SK-N-SH (cell line): ENCODE data around the gene ACOT4. TPM values are rescaled to one million over a fixed set of nuclear protein-coding genes. Genes with fewer than 3 reads are reported as not detected.
"Not testable (repeated sequence)": the region's sequence is repeated elsewhere in the genome, so short reads cannot be mapped to it uniquely, and the experiment has no call there.

Experiments
- CTCF ChIA-PET: fragments of 300-600, 350-600 bp; formaldehyde crosslinking; extraction: SDS; loops from one replicate; lab custom pipeline; 2021; lab: Yijun Ruan, JAX
- POLR2A ChIA-PET: fragments of 350-600 bp; sonication (Branson Sonifier 250); formaldehyde crosslinking; extraction: SDS; loops from one replicate; lab custom pipeline; 2020; ENCODE audit warnings: antibody characterized with exemption, inconsistent platforms; lab: Yijun Ruan, JAX
- DNase-seq: peaks from one replicate; pipeline ENCODE4 v3.0.0; 2012
- H2AFZ ChIP-seq: fragments of 200-600 bp; sonication (generic); 2 replicates; pipeline ENCODE4 v1.8.1; 2016; ENCODE audit warnings: antibody characterized with exemption, mild to moderate bottlenecking, low read depth
- H3F3A ChIP-seq: fragments of 200-600 bp; sonication (generic); replicated peaks from 2 replicates; pipeline ENCODE3; 2016; ENCODE audit warnings: antibody characterized with exemption, mild to moderate bottlenecking; ENCODE audit not compliant: insufficient read depth
- H3K27ac ChIP-seq, 2 experiments: fragments of 200-500 bp in 1 of 2; fragments of 200-600 bp in 1 of 2; sonication (Bioruptor generic) in 1 of 2; sonication (generic), shearing (Covaris generic) in 1 of 2; 2 replicates each; pipeline versions ENCODE4 v1.5.1 to v1.6.1; 2014 to 2016; ENCODE audit warnings: low read depth in 2 of 2, inconsistent platforms in 1 of 2, low read length in 1 of 2, mild to moderate bottlenecking in 1 of 2, mixed read lengths in 1 of 2
- H3K27me3 ChIP-seq: fragments of 200-600 bp; sonication (generic), shearing (Covaris generic); 2 replicates; pipeline ENCODE4 v1.6.1; 2016; ENCODE audit warnings: mixed run types; ENCODE audit not compliant: insufficient read depth
- H3K36me3 ChIP-seq, 2 experiments: fragments of 200-500 bp in 1 of 2; fragments of 200-600 bp in 1 of 2; sonication (Bioruptor generic) in 1 of 2; sonication (generic) in 1 of 2; replicated peaks in 1 of 2; 2 replicates each; pipeline versions ENCODE3 to v1.5.1; 2014 to 2016; ENCODE audit warnings: low read length in 1 of 2, mild to moderate bottlenecking in 1 of 2; ENCODE audit not compliant: insufficient read depth in 2 of 2, control insufficient read depth in 1 of 2
- H3K4me1 ChIP-seq, 2 experiments: fragments of 200-500 bp in 1 of 2; fragments of 200-600 bp in 1 of 2; sonication (Bioruptor generic) in 1 of 2; sonication (generic), shearing (Covaris generic) in 1 of 2; 2 replicates each; pipeline versions ENCODE4 v1.5.1 to v1.6.1; 2014 to 2016; ENCODE audit warnings: low read depth in 1 of 2, low read length in 1 of 2, mixed run types in 1 of 2; ENCODE audit not compliant: insufficient read depth in 2 of 2, control insufficient read depth in 1 of 2
- H3K4me2 ChIP-seq: fragments of 200-600 bp; sonication (generic), shearing (Covaris generic); 2 replicates; pipeline ENCODE4 v1.6.1; 2017; ENCODE audit warnings: mixed run types
- H3K4me3 ChIP-seq, 2 experiments: fragments of 200-500 bp in 1 of 2; fragments of 200-600 bp in 1 of 2; sonication (Bioruptor generic) in 1 of 2; sonication (generic), shearing (Covaris generic) in 1 of 2; 2 replicates each; pipeline versions ENCODE4 v1.5.1 to v1.8.1; 2014 to 2016; ENCODE audit warnings: low read depth in 2 of 2, inconsistent platforms in 1 of 2, low read length in 1 of 2, mild to moderate bottlenecking in 1 of 2, mixed read lengths in 1 of 2, moderate library complexity in 1 of 2
- H3K79me2 ChIP-seq: fragments of 200-600 bp; sonication (generic); 2 replicates; pipeline ENCODE4 v1.8.1; 2017; ENCODE audit warnings: mild to moderate bottlenecking; ENCODE audit not compliant: insufficient read depth
- H3K9ac ChIP-seq: fragments of 200-600 bp; sonication (generic); 2 replicates; pipeline ENCODE4 v1.6.1; 2017; ENCODE audit warnings: mixed run types
- H3K9me2 ChIP-seq: fragments of 200-600 bp; sonication (generic); 2 replicates; pipeline ENCODE4 v1.6.1; 2017; ENCODE audit warnings: mixed run types
- H3K9me3 ChIP-seq: fragments of 200-600 bp; sonication (generic); 2 replicates; pipeline ENCODE4 v1.6.1; 2017; ENCODE audit warnings: mixed run types, mild to moderate bottlenecking, moderate library complexity
- H4K20me1 ChIP-seq: fragments of 200-600 bp; sonication (generic); 2 replicates; pipeline ENCODE4 v1.6.1; 2017; ENCODE audit warnings: mild to moderate bottlenecking, mixed run types; ENCODE audit not compliant: insufficient read depth
- CHD2 ChIP-seq: fragments of 150-350 bp; IDR thresholded peaks from 2 replicates; pipeline ENCODE4 v1.6.1; 2018; ENCODE audit warnings: low read length; ENCODE audit not compliant: partially characterized antibody
- CTCF ChIP-seq: fragments of 200-600 bp; sonication (generic); IDR thresholded peaks from 2 replicates; pipeline ENCODE4 v1.6.1; 2017; ENCODE audit warnings: antibody characterized with exemption, mild to moderate bottlenecking, moderate library complexity
- MAX ChIP-seq: IDR thresholded peaks from 2 replicates; pipeline ENCODE4 v1.4.0; 2012; ENCODE audit warnings: low read depth
- POLR2AphosphoS5 ChIP-seq: IDR thresholded peaks from 2 replicates; pipeline ENCODE4 v1.6.1; 2012; ENCODE audit warnings: low read depth, low read length
- RAD21 ChIP-seq: IDR thresholded peaks from 2 replicates; pipeline ENCODE4 v1.6.1; 2012; ENCODE audit warnings: mild to moderate bottlenecking, low read length
- SIN3A ChIP-seq: IDR thresholded peaks from 2 replicates; pipeline ENCODE4 v1.6.1; 2012; ENCODE audit warnings: low read depth, mild to moderate bottlenecking, low read length, moderate library complexity, borderline replicate concordance
- TAF1 ChIP-seq: IDR thresholded peaks from 2 replicates; pipeline ENCODE4 v1.6.1; 2012; ENCODE audit warnings: low read depth, mild to moderate bottlenecking, low read length, moderate library complexity, borderline replicate concordance
- YY1 ChIP-seq: IDR thresholded peaks from 2 replicates; pipeline ENCODE4 v1.4.0; 2012; ENCODE audit warnings: low read depth, mild to moderate bottlenecking
- WGBS: methylation state at CpG from one replicate; pipeline ENCODE4 v1.1.6; 2017; ENCODE audit warnings: low lambda C conversion rate; 5-methylcytosine and 5-hydroxymethylcytosine counted together
- polyA plus RNA-seq, 3 experiments: library from polyadenylated mRNA; depleted of rRNA; stranded (reverse); fragments of >200 nt; gene quantifications; 2 replicates each; pipeline ENCODE4 v1.2.3, GENCODE V29; 2012

Gene ACOT4
- polyA plus RNA-seq, 1 of the 3 experiments (the other 2 are of a cell fraction), result 0.12 TPM

DNA sequence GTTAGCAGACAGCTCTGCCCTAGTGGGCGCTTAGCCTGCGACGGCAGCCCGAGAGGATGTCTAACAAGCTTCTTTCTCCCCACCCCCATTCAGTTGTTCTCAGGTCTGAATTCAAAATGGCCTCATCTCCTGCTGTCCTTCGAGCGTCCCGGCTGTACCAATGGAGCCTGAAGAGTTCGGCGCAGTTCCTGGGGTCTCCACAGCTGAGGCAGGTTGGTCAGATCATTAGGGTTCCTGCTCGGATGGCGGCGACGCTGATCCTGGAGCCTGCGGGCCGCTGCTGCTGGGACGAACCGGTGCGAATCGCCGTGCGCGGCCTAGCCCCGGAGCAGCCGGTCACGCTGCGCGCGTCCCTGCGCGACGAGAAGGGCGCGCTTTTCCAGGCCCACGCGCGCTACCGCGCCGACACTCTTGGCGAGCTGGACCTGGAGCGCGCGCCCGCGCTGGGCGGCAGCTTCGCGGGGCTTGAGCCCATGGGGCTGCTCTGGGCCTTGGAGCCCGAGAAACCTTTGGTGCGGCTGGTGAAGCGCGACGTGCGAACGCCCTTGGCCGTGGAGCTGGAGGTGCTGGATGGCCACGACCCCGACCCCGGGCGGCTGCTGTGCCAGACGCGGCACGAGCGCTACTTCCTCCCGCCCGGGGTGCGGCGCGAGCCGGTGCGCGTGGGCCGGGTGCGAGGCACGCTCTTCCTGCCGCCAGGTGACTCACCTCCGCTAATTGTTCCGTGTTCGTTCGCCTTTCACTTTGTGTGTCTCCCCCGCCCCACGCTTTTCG lies 22.3 kb upstream of the ACOT4 start, which contains the start of gene ACOT2:
Gene ACOT2 (plus strand): TSS at position 29 of the 774 bp plus-strand sequence. CDS start 28 bp downstream, at position 57.
- peak; percentile 90 for DNase-seq
- H3K4me1 ChIP-seq, result peaks cover 5 to 12% of the 10 kb centered on the region in 2 experiments; a peak in 3 of 4 replicates
- ChIA-PET CTCF (interaction anchor here (0.6 to 1.7 kb wide), 4 partner anchors 64 to 1181 kb away, joined by 3 to 7 read pairs (median 5); no protein-coding TSS in a partner anchor), POLR2A (interaction anchor here (0.6 to 2.2 kb wide), 10 partner anchors 10 to 104 kb away, joined by 3 to 8 read pairs (median 4); partner anchors contain the start of genes ACOT6 and RIOX1)
- not testable (repeated sequence) for H3K9me3 ChIP-seq, H3F3A ChIP-seq, H4K20me1 ChIP-seq, H3K9me2 ChIP-seq, H3K36me3 ChIP-seq, H3K27me3 ChIP-seq
- H3K9ac ChIP-seq, result peak within 1 kb of the TSS; percentile 91
- peak within 1 kb of the TSS; percentile 56 to 70 for H3K4me3 ChIP-seq
- 5% methylated on average over 16 of the region's 83 CpGs for WGBS
- TF ChIP-seq CHD2 (peak; percentile 52), YY1 (peak; percentile 84), CTCF (0 out of 2 replicates have a peak, but pooled peaks have one; percentile 18), POLR2AphosphoS5 (peak; percentile 87), MAX (peak; percentile 58), TAF1 (peak; percentile 88), SIN3A (0 out of 2 replicates have a peak, but pooled peaks have one; percentile 28)
- peak within 1 kb of the TSS; percentile 70 to 88 for H3K27ac ChIP-seq
- H3K4me2 ChIP-seq, result peak within 1 kb of the TSS; percentile 74
- peak within 1 kb of the TSS; percentile 98 for H2AFZ ChIP-seq
- peaks cover 14% of the 10 kb centered on the region for H3K79me2 ChIP-seq

DNA sequence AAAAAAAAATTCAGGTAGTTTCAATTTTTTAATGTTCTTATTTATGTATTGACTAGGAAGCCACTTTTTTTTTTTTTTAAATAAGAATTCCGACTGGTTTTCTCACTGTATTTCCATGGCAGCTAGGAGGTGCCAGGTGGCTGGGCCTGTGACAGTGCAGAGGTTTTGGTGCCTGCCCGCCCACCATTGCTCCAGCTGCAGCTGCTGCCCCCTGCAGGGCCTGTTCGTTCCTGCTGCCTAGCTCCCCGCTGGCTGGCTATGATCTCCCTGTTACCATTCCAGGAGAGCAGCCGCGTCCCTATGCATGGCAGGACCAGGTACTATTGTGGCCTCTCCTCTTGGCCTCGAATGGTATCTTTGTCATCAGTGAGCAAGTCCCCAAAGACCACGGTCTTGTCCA lies 20.8 kb upstream of the ACOT4 start:
- not testable (repeated sequence) for H3F3A ChIP-seq, H3K4me2 ChIP-seq, H4K20me1 ChIP-seq, H3K4me3 ChIP-seq, H3K9ac ChIP-seq, H3K9me2 ChIP-seq, H3K9me3 ChIP-seq, H3K36me3 ChIP-seq, H3K27ac ChIP-seq, H3K27me3 ChIP-seq, H2AFZ ChIP-seq
- 73% methylated on average over 6 of the region's 8 CpGs for WGBS
- CTCF ChIA-PET, result interaction anchor here (0.6 to 1.7 kb wide), 3 partner anchors 19 to 62 kb away, joined by 3 to 7 read pairs (median 3); no protein-coding TSS in a partner anchor
- POLR2A ChIA-PET, result interaction anchor here (1.1 to 2.2 kb wide), 2 partner anchors 42 to 80 kb away, joined by 8 read pairs; partner anchors contain the start of genes ACOT6 and RIOX1
- Histone ChIP-seq H3K4me1 (peaks cover 5 to 12% of the 10 kb centered on the region in 2 experiments; a peak in 3 of 4 replicates), H3K79me2 (peaks cover 14% of the 10 kb centered on the region)
- peak; percentile 69 for DNase-seq
- peak; percentile 59 for TF ChIP-seq CTCF
- peak; percentile 31; the same call in 1 of the 2 replicates for TF ChIP-seq RAD21

DNA sequence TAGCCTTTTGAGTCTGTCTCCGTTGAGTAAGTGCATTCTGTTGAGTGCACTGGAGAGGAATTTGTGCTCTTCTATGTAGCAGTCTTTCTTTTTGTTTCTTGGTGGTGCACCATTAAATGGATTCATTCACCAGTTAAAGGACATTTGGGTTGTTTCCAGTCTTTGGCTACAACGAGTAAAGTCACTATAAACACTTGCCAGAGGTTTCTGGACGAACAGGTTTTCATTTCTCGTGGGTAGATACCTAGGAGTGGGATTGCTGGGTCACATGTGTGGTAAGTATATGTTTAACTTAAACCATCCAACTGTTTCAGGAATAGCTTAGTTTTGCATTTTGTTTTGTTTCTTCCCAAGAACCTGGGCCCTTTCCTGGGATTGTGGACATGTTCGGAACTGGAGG lies 18.6 kb upstream of the ACOT4 start:
- H3K4me3 ChIP-seq, H3K36me3 ChIP-seq, H3K4me1 ChIP-seq, H3K9ac ChIP-seq, H4K20me1 ChIP-seq, H3K9me2 ChIP-seq, DNase-seq, H3K9me3 ChIP-seq, H3K27me3 ChIP-seq, H3K4me2 ChIP-seq, CTCF ChIA-PET, H2AFZ ChIP-seq, POLR2A ChIA-PET, H3K27ac ChIP-seq: not testable (repeated sequence)
- Histone ChIP-seq H3F3A (peaks cover 10% of the 10 kb centered on the region), H3K79me2 (peaks cover 12% of the 10 kb centered on the region)
- WGBS, result 98% methylated on average over 5 of the region's 5 CpGs

GRCh38 chr14:73573740-73574139 lies 17.9 kb upstream of the ACOT4 start:
- H3K9me2 ChIP-seq, H2AFZ ChIP-seq, POLR2A ChIA-PET, H3K9me3 ChIP-seq, H3K4me3 ChIP-seq, H3K4me1 ChIP-seq, DNase-seq, H3K27me3 ChIP-seq, H3K79me2 ChIP-seq, CTCF ChIA-PET, H3K27ac ChIP-seq, H4K20me1 ChIP-seq, H3K4me2 ChIP-seq, H3K9ac ChIP-seq: not testable (repeated sequence)
- peaks cover 0 to 12% of the 10 kb centered on the region in 2 experiments for H3K36me3 ChIP-seq
- 98% methylated on average over 4 of the region's 4 CpGs for WGBS
- H3F3A ChIP-seq, result peaks cover 10% of the 10 kb centered on the region
